Measurements from ENCODE around the gene CHRNA1. TPM values are rescaled to one million over a fixed set of nuclear protein-coding genes. Genes with fewer than 3 reads are reported as not detected.

The CHRNA1 gene
- total and polyA plus RNA-seq, 4 donors, result not detected

DNA sequence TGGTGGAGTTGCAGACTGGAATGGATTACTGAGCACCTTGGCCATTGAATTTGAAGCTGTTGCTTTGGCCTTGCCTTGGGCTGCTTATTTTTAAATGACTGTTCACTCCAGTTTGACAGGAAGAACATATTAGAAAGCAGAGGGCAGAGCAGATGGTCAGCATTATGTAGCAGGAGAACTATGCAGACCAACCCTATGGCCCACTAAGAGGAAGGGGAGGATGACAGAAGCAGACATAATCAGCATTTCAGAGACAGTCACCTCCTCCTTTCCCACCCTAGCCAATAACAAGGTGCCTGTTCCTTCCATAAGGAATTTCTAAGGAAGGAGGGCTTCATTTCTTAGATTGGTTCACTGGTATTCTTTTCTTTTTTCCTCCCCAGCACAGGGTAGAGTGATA is 2.4 kb downstream of the CHRNA1 start:
- Histone ChIP-seq H3K9me3 (ENCODE audit: control insufficient read depth in 4 of 4, low read length in 3 of 4) (no peaks in the 10 kb centered on the region), H3K9ac (ENCODE audit: low read depth in 1 of 2, low read length in 2 of 2) (no peak overlapping the region), H3K4me3 (ENCODE audit: low read depth in 1 of 3, low read length in 3 of 3) (no peak overlapping the region), H3K36me3 (ENCODE audit: control insufficient read depth in 4 of 4, insufficient read depth in 3 of 4, low read depth in 1 of 4, low read length in 3 of 4) (no peaks in the 10 kb centered on the region), H3K27me3 (ENCODE audit: control insufficient read depth in 4 of 4, insufficient read depth in 4 of 4, low read length in 3 of 4) (no peaks in the 10 kb centered on the region), H3K4me1 (ENCODE audit: control insufficient read depth in 4 of 4, insufficient read depth in 4 of 4, low read length in 3 of 4) (no peaks in the 10 kb centered on the region), H3K27ac (ENCODE audit: low read depth in 1 of 2, low read length in 2 of 2) (no peak overlapping the region)
- DNase-seq (ENCODE audit: low spot score), result no peak
- TF ChIP-seq, protein P1, sequence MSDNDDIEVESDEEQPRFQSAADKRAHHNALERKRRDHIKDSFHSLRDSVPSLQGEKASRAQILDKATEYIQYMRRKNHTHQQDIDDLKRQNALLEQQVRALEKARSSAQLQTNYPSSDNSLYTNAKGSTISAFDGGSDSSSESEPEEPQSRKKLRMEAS (IDR thresholded peaks at IDR 0.05), result no peak
- TF ChIP-seq RXRA (IDR thresholded peaks at IDR 0.05), result no peak
- no peak for TF ChIP-seq FOXA1 (IDR thresholded peaks at IDR 0.05)
- TF ChIP-seq HNF4A (conservative IDR thresholded peaks at IDR 0.05), result no peak
- no peak for TF ChIP-seq GABPA (IDR thresholded peaks at IDR 0.05 in 1 of 2, conservative IDR thresholded peaks at IDR 0.05 in 1 of 2)
- TF ChIP-seq, protein P2, sequence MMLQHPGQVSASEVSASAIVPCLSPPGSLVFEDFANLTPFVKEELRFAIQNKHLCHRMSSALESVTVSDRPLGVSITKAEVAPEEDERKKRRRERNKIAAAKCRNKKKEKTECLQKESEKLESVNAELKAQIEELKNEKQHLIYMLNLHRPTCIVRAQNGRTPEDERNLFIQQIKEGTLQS (IDR thresholded peaks at IDR 0.05), result no peak

DNA sequence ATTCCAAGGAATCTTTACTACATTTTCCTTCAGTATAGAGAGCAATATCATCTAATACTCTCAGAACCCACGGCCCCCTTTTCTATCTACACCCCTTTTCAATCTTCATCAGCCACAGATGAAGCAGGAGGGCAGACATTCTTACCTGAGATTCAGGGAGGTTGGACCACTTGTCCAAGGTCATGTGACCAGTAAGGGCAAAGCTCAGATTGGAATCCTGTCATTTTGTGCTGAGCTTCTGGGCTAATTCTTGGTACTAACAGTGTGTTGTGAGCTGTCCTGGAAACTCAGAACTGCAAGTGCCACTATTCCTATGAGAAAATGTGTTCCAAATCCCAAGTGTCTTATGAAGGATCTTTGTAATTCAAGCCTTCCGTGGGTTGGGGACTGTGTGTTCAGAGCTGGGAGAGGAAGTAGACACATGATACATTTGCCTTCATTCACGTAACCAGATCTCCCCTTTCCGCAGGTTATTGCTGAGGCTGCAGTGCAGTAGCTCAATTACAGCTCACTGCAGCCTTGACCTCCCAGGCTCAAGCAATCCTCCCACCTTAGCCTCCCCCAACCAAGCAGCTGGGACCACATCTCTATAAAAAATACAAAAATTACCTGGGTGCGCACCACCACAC is 3.3 kb downstream of the CHRNA1 start:
- no peaks in the 10 kb centered on the region for H3K4me1 ChIP-seq (ENCODE audit: control insufficient read depth in 4 of 4, insufficient read depth in 4 of 4, low read length in 3 of 4)
- H3K36me3 ChIP-seq (ENCODE audit: control insufficient read depth in 4 of 4, insufficient read depth in 3 of 4, low read depth in 1 of 4, low read length in 3 of 4), result no peaks in the 10 kb centered on the region
- no peak overlapping the region for H3K4me3 ChIP-seq (ENCODE audit: low read depth in 1 of 3, low read length in 3 of 3)
- H3K9ac ChIP-seq (ENCODE audit: low read depth in 1 of 2, low read length in 2 of 2), result no peak overlapping the region
- TF ChIP-seq, protein P3, sequence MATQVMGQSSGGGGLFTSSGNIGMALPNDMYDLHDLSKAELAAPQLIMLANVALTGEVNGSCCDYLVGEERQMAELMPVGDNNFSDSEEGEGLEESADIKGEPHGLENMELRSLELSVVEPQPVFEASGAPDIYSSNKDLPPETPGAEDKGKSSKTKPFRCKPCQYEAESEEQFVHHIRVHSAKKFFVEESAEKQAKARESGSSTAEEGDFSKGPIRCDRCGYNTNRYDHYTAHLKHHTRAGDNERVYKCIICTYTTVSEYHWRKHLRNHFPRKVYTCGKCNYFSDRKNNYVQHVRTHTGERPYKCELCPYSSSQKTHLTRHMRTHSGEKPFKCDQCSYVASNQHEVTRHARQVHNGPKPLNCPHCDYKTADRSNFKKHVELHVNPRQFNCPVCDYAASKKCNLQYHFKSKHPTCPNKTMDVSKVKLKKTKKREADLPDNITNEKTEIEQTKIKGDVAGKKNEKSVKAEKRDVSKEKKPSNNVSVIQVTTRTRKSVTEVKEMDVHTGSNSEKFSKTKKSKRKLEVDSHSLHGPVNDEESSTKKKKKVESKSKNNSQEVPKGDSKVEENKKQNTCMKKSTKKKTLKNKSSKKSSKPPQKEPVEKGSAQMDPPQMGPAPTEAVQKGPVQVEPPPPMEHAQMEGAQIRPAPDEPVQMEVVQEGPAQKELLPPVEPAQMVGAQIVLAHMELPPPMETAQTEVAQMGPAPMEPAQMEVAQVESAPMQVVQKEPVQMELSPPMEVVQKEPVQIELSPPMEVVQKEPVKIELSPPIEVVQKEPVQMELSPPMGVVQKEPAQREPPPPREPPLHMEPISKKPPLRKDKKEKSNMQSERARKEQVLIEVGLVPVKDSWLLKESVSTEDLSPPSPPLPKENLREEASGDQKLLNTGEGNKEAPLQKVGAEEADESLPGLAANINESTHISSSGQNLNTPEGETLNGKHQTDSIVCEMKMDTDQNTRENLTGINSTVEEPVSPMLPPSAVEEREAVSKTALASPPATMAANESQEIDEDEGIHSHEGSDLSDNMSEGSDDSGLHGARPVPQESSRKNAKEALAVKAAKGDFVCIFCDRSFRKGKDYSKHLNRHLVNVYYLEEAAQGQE (IDR thresholded peaks at IDR 0.05), result no peak
- TF ChIP-seq, protein P4, sequence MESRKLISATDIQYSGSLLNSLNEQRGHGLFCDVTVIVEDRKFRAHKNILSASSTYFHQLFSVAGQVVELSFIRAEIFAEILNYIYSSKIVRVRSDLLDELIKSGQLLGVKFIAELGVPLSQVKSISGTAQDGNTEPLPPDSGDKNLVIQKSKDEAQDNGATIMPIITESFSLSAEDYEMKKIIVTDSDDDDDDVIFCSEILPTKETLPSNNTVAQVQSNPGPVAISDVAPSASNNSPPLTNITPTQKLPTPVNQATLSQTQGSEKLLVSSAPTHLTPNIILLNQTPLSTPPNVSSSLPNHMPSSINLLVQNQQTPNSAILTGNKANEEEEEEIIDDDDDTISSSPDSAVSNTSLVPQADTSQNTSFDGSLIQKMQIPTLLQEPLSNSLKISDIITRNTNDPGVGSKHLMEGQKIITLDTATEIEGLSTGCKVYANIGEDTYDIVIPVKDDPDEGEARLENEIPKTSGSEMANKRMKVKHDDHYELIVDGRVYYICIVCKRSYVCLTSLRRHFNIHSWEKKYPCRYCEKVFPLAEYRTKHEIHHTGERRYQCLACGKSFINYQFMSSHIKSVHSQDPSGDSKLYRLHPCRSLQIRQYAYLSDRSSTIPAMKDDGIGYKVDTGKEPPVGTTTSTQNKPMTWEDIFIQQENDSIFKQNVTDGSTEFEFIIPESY (IDR thresholded peaks at IDR 0.05), result no peak
- no peak for TF ChIP-seq NR2F2 (IDR thresholded peaks at IDR 0.05)
- no peak for TF ChIP-seq FOXA1 (IDR thresholded peaks at IDR 0.05)
- no peak for TF ChIP-seq HNF4A (conservative IDR thresholded peaks at IDR 0.05)
- TF ChIP-seq, protein P5, sequence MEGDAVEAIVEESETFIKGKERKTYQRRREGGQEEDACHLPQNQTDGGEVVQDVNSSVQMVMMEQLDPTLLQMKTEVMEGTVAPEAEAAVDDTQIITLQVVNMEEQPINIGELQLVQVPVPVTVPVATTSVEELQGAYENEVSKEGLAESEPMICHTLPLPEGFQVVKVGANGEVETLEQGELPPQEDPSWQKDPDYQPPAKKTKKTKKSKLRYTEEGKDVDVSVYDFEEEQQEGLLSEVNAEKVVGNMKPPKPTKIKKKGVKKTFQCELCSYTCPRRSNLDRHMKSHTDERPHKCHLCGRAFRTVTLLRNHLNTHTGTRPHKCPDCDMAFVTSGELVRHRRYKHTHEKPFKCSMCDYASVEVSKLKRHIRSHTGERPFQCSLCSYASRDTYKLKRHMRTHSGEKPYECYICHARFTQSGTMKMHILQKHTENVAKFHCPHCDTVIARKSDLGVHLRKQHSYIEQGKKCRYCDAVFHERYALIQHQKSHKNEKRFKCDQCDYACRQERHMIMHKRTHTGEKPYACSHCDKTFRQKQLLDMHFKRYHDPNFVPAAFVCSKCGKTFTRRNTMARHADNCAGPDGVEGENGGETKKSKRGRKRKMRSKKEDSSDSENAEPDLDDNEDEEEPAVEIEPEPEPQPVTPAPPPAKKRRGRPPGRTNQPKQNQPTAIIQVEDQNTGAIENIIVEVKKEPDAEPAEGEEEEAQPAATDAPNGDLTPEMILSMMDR (IDR thresholded peaks at IDR 0.05; ENCODE audit: low read depth, low read length, missing input control), result no peak
- no peak for TF ChIP-seq SP1 (IDR thresholded peaks at IDR 0.05)
- TF ChIP-seq TAF1 (conservative IDR thresholded peaks at IDR 0.05), result no peak
- no peak for TF ChIP-seq GABPA (IDR thresholded peaks at IDR 0.05 in 1 of 2, conservative IDR thresholded peaks at IDR 0.05 in 1 of 2)
- TF ChIP-seq RAD21 (IDR thresholded peaks at IDR 0.05), result no peak
- TF ChIP-seq, protein P2 (IDR thresholded peaks at IDR 0.05), result no peak
- TF ChIP-seq FOXA2 (IDR thresholded peaks at IDR 0.05), result no peak
- TF ChIP-seq, protein P1 (IDR thresholded peaks at IDR 0.05), result no peak
- no peak for TF ChIP-seq RXRA (IDR thresholded peaks at IDR 0.05)
- TF ChIP-seq EGR1 (IDR thresholded peaks at IDR 0.05; ENCODE audit: low read depth in 2 of 2), result no peak
- no peak for TF ChIP-seq YY1 (IDR thresholded peaks at IDR 0.05)
- TF ChIP-seq HNF4G (IDR thresholded peaks at IDR 0.05), result no peak
- no peak for TF ChIP-seq JUND (IDR thresholded peaks at IDR 0.05)
- no peaks in the 10 kb centered on the region for H3K27me3 ChIP-seq (ENCODE audit: control insufficient read depth in 4 of 4, insufficient read depth in 4 of 4, low read length in 3 of 4)
- no peak for DNase-seq (ENCODE audit: low spot score)
- 91% methylated on average over 5 of the region's 5 CpGs for WGBS
- H3K9me3 ChIP-seq (ENCODE audit: control insufficient read depth in 4 of 4, low read length in 3 of 4), result no peaks in the 10 kb centered on the region
- H3K27ac ChIP-seq (ENCODE audit: low read depth in 1 of 2, low read length in 2 of 2), result no peak overlapping the region
